Skeletal muscle satellite cell (primary cell): ENCODE data around the gene AFF1.

Experiments used
- H3K27me3 ChIP-seq: 2 replicates; pipeline ENCODE4 v1.7.0; 2013; ENCODE audit warnings: low read length; ENCODE audit not compliant: control insufficient read depth, insufficient read depth
- H3K36me3 ChIP-seq: 2 replicates; pipeline ENCODE4 v1.7.0; 2013; ENCODE audit warnings: mild to moderate bottlenecking, control low read depth, low read length; ENCODE audit not compliant: insufficient read depth
- H3K4me1 ChIP-seq: 2 replicates; pipeline ENCODE4 v1.7.0; 2013; ENCODE audit warnings: low read length; ENCODE audit not compliant: control insufficient read depth, insufficient read depth
- H3K4me2 ChIP-seq: 2 replicates; pipeline ENCODE4 v1.7.0; 2013; ENCODE audit warnings: mild to moderate bottlenecking, low read length
- H3K4me3 ChIP-seq: 2 replicates; pipeline ENCODE4 v1.7.0; 2013; ENCODE audit warnings: low read length
- H3K9ac ChIP-seq: 2 replicates; pipeline ENCODE4 v1.7.0; 2013; ENCODE audit warnings: mild to moderate bottlenecking, low read depth, low read length, moderate library complexity
- H3K9me3 ChIP-seq: replicated peaks from 2 replicates; pipeline ENCODE4 v1.7.0; 2013; ENCODE audit warnings: mild to moderate bottlenecking, control low read depth, low read length

The AFF1 gene

DNA sequence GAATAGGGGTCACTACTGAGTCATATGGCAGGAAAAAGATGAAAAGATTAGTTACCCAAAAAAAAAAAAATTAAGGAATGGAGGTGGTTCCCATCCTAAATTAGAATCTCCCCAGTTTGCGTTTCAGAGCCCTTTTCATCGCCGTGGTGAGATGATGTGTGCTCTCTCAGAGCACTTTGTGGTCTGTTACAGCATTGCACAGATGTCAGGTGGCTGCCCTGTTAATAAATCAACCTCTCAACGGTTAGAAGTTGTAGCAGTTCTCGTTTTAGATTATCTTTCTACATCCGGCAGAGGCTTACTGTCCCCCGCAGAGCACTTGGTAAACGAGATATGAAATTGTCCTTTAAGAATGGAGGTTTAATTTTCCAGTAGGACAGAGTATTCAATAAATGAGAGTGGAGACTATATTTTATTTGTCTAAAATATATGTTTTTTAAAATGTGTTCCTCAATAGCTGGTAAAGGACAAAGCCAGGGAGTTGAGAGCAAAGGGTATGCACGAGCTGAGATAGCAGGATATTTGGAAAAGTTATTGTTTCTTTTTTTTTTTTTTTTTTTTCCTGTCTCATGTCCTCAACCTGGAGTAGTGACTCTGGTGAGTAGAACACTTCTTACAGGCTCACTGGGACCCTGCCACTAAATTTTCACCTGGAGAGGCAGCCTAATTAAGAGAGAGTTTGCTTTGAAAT is 26.9 kb downstream of the AFF1 start:
- Histone ChIP-seq H3K4me1 (peaks cover 6% of the 10 kb centered on the region), H3K27me3 (no peaks in the 10 kb centered on the region), H3K9ac (no peak overlapping the region), H3K9me3 (no peaks in the 10 kb centered on the region), H3K4me2 (no peak overlapping the region), H3K4me3 (no peak overlapping the region), H3K36me3 (no peaks in the 10 kb centered on the region)

DNA sequence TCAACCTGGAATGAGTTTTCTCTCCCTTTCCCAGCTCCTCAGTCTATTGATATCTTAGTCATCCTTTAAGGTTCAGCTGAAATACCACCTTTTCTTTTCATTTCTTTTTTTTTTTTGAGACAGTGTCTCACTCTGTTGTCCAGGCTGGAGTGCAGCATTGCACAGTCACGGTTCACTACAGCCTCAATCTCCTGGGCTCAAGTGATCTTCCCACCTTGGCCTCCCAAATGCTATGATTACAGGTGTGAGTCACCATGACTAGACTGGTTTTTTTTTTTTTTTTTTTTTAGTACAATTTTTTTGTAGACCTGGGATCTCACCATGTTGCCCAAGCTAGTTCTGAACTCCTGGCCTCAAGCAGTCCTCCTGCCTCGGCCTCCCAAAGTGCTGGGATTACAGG is 28.9 kb downstream of the AFF1 start:
- H3K4me1 ChIP-seq: peaks cover 3% of the 10 kb centered on the region

DNA sequence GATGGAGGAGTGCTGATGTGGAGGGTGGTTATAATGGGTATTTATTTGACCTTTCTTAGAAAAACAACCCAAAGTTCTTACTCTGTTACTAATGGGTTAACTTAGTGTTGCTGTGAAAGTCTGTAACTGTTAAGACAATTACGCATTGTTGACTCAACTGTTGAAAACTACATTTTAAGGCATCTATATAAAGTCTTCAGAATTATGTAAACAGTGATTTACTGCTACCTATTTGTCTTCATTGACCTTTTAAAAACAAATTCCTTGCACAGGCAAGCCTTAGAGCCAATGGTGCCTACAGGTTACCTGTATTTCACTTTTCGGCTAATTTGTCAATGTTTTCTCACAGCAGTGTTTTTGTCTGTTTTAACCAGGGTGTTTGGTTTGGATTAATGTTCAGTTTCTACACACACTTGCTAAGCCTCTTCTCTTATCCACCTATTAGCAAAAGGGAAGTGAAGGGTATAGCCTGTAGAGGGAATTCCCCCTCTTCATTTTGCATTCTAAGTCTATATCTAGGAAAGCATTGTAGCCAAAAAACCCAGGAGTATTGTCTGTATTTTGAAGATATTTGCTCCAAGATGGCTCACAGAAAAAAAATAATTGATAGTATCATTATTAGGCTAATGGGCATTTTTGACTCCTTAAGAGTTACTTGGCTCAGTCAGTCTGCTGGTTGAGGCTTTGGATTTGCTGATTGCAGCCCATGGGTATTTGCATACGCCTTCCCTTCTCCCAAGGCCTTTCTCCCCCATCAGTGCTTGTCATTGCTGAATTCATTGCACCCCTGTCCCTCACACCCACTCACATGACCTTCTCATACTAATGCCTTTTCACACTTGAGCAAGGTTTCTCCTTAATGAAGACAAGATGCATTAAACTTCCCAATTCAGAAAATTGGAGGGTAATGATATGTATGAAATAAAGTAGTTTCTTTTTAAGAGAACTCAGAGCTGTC is 30.5 kb downstream of the AFF1 start:
- no peaks in the 10 kb centered on the region for H3K27me3 ChIP-seq
- H3K9ac ChIP-seq: no peak overlapping the region
- H3K36me3 ChIP-seq: no peaks in the 10 kb centered on the region
- H3K4me2 ChIP-seq: no peak overlapping the region
- H3K9me3 ChIP-seq: no peaks in the 10 kb centered on the region
- peaks cover under 1% of the 10 kb centered on the region for H3K4me1 ChIP-seq
- H3K4me3 ChIP-seq: no peak overlapping the region

More for the DNA sequence above, 28.9 kb downstream of the AFF1 start:
- Histone ChIP-seq H3K27me3 (no peaks in the 10 kb centered on the region), H3K9ac (no peak overlapping the region), H3K9me3 (no peaks in the 10 kb centered on the region), H3K4me2 (no peak overlapping the region), H3K36me3 (no peaks in the 10 kb centered on the region), H3K4me3 (no peak overlapping the region)

DNA sequence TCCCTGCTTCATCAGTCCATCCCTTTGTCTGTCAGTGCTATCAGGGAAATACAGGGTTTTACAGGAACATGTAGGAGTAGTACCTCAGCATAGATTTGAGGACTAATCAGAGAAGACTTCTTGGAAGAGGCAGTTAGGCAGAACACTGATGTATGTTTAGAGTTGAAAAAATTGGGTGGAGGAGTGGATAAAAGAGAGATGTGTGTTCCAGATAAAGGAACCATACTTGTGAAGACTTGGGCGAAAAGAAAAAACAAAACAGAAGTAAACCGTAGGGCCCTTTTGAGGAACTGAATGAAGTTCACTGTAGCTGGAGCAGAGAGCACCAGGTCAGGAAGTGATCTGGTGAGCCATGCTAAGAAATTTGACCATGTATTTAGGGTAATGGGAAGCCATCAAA is 32.3 kb downstream of the AFF1 start:
- Histone ChIP-seq H3K9me3 (no peaks in the 10 kb centered on the region), H3K9ac (no peak overlapping the region), H3K4me1 (no peaks in the 10 kb centered on the region), H3K4me2 (no peak overlapping the region), H3K27me3 (no peaks in the 10 kb centered on the region), H3K36me3 (no peaks in the 10 kb centered on the region), H3K4me3 (no peak overlapping the region)

DNA sequence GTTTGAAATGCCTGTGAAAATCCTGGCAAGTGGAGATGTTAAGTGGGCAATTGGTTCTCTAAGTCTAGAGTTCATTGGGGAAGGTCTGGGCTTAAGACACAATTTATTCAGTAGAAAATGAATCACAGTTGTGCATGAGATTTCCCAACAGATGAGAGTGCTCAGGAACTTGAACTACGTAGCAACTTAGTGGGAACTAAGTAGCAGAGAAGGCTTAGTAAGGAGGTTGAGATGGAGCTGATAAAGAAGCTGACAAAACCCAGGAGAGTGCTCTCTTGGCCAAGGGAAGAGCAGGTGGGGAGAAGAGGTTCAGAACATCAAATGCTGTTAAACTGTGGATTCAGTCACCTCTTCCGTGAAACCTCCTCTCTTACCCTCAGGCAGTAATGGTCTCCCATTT is 33.0 kb downstream of the AFF1 start:
- Histone ChIP-seq H3K27me3 (no peaks in the 10 kb centered on the region), H3K4me2 (no peak overlapping the region), H3K4me1 (no peaks in the 10 kb centered on the region), H3K9me3 (no peaks in the 10 kb centered on the region), H3K36me3 (no peaks in the 10 kb centered on the region), H3K4me3 (no peak overlapping the region), H3K9ac (no peak overlapping the region)

DNA sequence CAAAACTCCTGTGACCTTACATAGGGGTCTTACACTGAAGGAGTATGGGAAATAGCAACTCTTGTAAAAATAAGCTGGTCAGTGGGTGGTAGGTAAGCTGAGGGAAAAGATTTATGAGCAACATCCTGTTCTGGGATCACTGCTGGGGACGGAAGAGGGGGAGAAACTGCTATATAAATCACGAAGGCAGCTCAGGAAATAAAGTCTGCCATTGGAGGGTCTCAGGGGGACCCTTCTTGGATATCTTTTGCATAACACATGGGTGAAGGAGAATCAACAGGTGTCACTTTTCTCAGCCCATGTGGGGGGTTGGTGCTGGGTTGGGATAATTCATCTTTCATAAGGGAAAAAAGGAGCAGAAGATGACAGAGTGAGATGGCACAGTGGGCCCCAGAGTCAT is 33.7 kb downstream of the AFF1 start:
- H3K9me3 ChIP-seq: no peaks in the 10 kb centered on the region
- H3K4me2 ChIP-seq: no peak overlapping the region
- no peak overlapping the region for H3K9ac ChIP-seq
- H3K36me3 ChIP-seq: no peaks in the 10 kb centered on the region
- H3K27me3 ChIP-seq: no peaks in the 10 kb centered on the region
- H3K4me3 ChIP-seq: no peak overlapping the region
- peaks cover 4% of the 10 kb centered on the region for H3K4me1 ChIP-seq

DNA sequence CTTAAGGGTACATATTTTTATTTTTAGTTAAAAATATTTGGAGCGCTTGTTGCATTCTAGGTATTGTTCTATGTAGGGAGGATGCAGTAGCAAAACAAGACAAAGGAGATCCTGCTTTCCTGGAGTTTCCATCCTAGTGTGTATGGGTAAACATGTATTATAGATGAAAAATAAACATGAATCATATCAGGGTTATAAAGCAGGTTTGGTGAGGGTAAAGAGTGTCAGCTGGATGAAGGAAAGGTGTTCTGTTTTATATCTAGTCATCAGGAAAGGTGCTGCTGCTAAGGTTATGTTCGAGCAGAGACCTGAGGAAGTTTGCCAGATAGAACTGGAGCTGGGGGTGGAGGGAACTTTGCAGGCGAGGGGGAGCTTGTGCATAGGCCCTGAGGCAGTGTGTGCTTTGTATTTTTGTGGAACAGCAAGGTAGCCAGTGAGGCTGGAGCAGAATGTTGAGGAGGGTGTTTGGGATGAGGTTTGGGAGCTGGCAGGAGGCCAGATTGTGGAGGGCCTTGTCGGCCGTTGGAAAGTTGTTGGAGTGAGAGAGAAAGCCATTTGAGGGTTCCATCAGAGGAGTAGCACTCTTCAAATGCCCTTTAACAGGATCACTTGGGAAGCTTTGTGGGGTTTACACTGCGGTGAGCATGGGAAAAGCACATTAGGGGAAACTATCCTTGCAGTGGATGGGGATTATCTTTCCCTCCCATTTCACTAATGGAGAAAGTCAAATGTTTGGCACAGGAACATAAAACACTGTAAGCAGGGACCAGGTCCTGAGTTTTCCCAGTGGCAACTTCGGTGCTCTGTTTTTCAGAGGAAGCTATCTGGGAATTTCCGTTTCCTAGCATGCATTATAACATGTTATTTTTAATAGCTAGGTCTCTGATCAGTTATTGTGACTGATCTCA is 35.9 kb downstream of the AFF1 start:
- H3K4me3 ChIP-seq: no peak overlapping the region
- H3K4me2 ChIP-seq: no peak overlapping the region
- H3K9me3 ChIP-seq: no peaks in the 10 kb centered on the region
- H3K36me3 ChIP-seq: no peaks in the 10 kb centered on the region
- H3K27me3 ChIP-seq: no peaks in the 10 kb centered on the region
- peaks cover 10% of the 10 kb centered on the region for H3K4me1 ChIP-seq
- no peak overlapping the region for H3K9ac ChIP-seq

DNA sequence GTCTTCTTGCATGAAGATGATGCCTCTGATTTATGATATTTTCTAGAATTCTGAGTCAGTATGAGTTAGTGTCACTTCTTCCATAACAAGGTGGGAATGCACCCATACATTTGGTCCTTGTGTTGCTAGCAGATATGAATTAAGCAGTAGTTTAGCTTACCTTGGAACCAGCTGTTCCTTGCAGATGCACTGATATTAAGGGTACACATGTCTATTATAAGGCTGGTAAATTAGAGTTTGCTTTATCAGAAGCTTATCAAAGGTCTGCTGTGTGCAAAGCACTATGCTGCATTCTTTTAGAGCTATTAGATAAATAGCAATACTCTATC is 36.5 kb downstream of the AFF1 start:
- no peaks in the 10 kb centered on the region for H3K9me3 ChIP-seq
- no peak overlapping the region for H3K9ac ChIP-seq
- peaks cover 10% of the 10 kb centered on the region for H3K4me1 ChIP-seq
- no peak overlapping the region for H3K4me3 ChIP-seq
- H3K27me3 ChIP-seq: no peaks in the 10 kb centered on the region
- H3K36me3 ChIP-seq: no peaks in the 10 kb centered on the region
- H3K4me2 ChIP-seq: no peak overlapping the region

DNA sequence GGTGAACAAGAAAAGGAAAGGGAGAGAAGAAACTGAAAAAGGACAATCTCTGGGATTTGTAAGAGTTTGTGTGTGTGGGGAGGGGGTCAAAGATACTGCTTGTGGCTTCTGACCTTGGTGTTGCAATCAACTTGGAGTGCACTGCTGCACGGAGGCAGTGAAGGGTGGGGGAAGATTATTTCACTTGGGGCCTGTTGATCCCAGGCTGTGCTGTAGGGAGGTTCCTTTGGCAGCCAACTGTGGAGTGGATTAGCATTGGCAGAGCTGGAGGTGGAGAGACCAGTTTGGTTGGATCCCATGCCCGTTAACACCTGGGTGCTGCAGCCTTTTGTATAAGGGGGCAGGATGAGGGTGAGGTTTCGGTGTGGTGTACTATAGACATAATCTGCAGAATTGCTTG is 38.2 kb downstream of the AFF1 start:
- H3K4me3 ChIP-seq: no peak overlapping the region

DNA sequence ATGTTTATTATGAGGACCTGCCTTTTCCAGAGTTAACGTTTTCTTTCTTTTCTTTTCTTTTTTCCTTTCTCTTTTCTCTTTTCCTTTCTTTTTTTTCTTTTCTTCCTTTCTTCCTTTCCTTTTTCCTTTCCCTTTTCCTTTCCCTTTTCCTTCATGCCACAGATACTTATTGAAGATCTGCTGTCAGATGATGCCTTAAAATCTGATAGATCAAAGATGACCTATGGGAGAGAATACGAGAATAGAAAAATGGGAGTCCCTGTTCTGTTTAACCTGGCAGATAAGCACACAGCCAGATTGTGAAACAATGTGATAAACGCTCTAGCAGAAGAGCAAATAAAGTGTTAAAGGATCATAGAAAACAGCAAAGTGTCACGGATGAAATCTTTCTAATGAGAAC is 38.9 kb downstream of the AFF1 start:
- Histone ChIP-seq H3K4me3 (no peak overlapping the region), H3K9ac (no peak overlapping the region), H3K4me2 (no peak overlapping the region), H3K27me3 (no peaks in the 10 kb centered on the region), H3K4me1 (peaks cover 17% of the 10 kb centered on the region), H3K36me3 (no peaks in the 10 kb centered on the region), H3K9me3 (no peaks in the 10 kb centered on the region)

More for the DNA sequence above, 38.2 kb downstream of the AFF1 start:
- Histone ChIP-seq H3K36me3 (no peaks in the 10 kb centered on the region), H3K27me3 (no peaks in the 10 kb centered on the region), H3K4me2 (no peak overlapping the region), H3K4me1 (peaks cover 17% of the 10 kb centered on the region), H3K9ac (no peak overlapping the region), H3K9me3 (no peaks in the 10 kb centered on the region)

DNA sequence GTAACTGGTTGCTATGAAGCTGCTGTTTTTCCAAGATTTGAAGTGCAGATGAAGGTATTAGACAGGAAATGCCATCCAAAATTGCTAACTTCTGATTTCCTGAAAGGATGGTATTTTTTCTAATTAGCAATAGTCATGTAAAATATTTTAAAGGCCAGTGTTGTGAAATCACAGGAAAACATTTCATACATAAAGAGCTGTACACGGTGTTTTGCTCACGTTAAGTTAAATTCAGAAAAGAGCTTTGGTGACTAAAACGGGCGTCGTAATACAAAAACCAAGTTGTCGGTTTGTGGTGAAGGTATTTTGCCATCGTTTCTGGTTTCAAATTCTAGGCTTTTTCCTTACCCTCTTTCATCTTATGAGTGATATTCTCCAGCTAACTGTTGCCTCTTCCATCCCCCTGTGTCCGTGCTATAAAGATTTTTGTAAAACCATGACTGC is 39.8 kb downstream of the AFF1 start:
- Histone ChIP-seq H3K4me1 (peaks cover 17% of the 10 kb centered on the region), H3K4me2 (peak overlapping the region; percentile 26), H3K36me3 (no peaks in the 10 kb centered on the region), H3K9ac (no peak overlapping the region), H3K4me3 (no peak overlapping the region), H3K9me3 (no peaks in the 10 kb centered on the region), H3K27me3 (no peaks in the 10 kb centered on the region)
